HepG2 (cell line): ENCODE measurements around the gene NOP58. TPM values are rescaled to one million over a fixed set of nuclear protein-coding genes. Genes with fewer than 3 reads are reported as not detected.

ENCODE experiments used
- ATRX ChIP-seq: sonication (generic); formaldehyde crosslinking; IDR thresholded peaks from 2 replicates; pipeline ENCODE4 v1.4.0; 2020; ENCODE audit warnings: missing genetic modification reagents, borderline replicate concordance
- CENPX ChIP-seq: sonication (generic); formaldehyde crosslinking; IDR thresholded peaks from 2 replicates; pipeline ENCODE4 v1.9.0; 2021; ENCODE audit warnings: mild to moderate bottlenecking, missing genetic modification reagents, moderate library complexity
- SMAD1 ChIP-seq: sonication (generic); formaldehyde crosslinking; IDR thresholded peaks from 2 replicates; pipeline ENCODE4 v1.4.0; 2020; ENCODE audit warnings: missing genetic modification reagents, low read depth, mild to moderate bottlenecking, borderline replicate concordance
- TARDBP ChIP-seq: sonication (generic); formaldehyde crosslinking; IDR thresholded peaks from 2 replicates; pipeline ENCODE4 v1.8.0; 2022; ENCODE audit warnings: mild to moderate bottlenecking, missing genetic modification reagents
- TBX3 ChIP-seq: fragments of 450-650 bp; IDR thresholded peaks from 2 replicates; pipeline ENCODE4 v1.6.1; 2017; ENCODE audit warnings: antibody characterized with exemption, mild to moderate bottlenecking, inconsistent platforms, borderline replicate concordance
- ZC3H4 ChIP-seq: sonication (generic); formaldehyde crosslinking; IDR thresholded peaks from 2 replicates; pipeline ENCODE4 v1.4.0; 2020; ENCODE audit warnings: missing genetic modification reagents, borderline replicate concordance
- ZEB1 ChIP-seq: IDR thresholded peaks from 2 replicates; pipeline ENCODE4 v1.6.1; 2012; ENCODE audit warnings: mild to moderate bottlenecking, low read depth, inconsistent platforms; ENCODE audit not compliant: insufficient replicate concordance
- ZNF20 ChIP-seq: sonication (generic); formaldehyde crosslinking; IDR thresholded peaks from 2 replicates; pipeline ENCODE4 v1.4.0; 2020; ENCODE audit warnings: mild to moderate bottlenecking, moderate library complexity, missing genetic modification reagents
- ZNF225 ChIP-seq: sonication (generic); formaldehyde crosslinking; IDR thresholded peaks from 2 replicates; pipeline ENCODE4 v1.4.0; 2020; ENCODE audit warnings: mild to moderate bottlenecking, missing genetic modification reagents
- ZNF367 ChIP-seq: sonication (generic); formaldehyde crosslinking; IDR thresholded peaks from 2 replicates; pipeline ENCODE4 v1.4.0; 2020; ENCODE audit warnings: missing genetic modification reagents, borderline replicate concordance
- ZNF629 ChIP-seq: sonication (generic); formaldehyde crosslinking; conservative IDR thresholded peaks from 2 replicates; pipeline ENCODE4 v1.5.0; 2020; ENCODE audit warnings: missing genetic modification reagents
- ZSCAN29 ChIP-seq: sonication (generic); formaldehyde crosslinking; conservative IDR thresholded peaks from 2 replicates; pipeline ENCODE4 v1.4.0; 2020; ENCODE audit warnings: mild to moderate bottlenecking, missing genetic modification reagents
- polyA plus RNA-seq, 8 experiments: library from polyadenylated mRNA; depleted of rRNA in 3 of 8; stranded (reverse) in 7 of 8; unstranded in 1 of 8; fragments of >200 nt; fragmentation: Illumina TruSeq in 4 of 8; extraction: Trizol in 4 of 8; gene quantifications; 2 replicates each; pipeline versions ENCODE4 v1.2.1 to v1.2.3, GENCODE V29; 2011 to 2016; ENCODE audit warnings: low read depth in 4 of 8, missing spikeins in 1 of 8, mixed read lengths in 1 of 8; ENCODE audit not compliant: insufficient read depth in 1 of 8
- total RNA-seq, 5 experiments: library from RNA; depleted of rRNA; stranded (reverse); fragments of >200 nt; fragmentation: Illumina TruSeq; extraction: Trizol; gene quantifications; 2 replicates each; pipeline ENCODE4 v1.2.3, GENCODE V29; 2016; ENCODE audit warnings: low read depth in 1 of 5
- TF ChIP-seq, protein P1 (sequence below): sonication (generic); formaldehyde crosslinking; IDR thresholded peaks from 2 replicates; pipeline ENCODE4 v1.5.1; 2020; ENCODE audit warnings: missing genetic modification reagents, mild to moderate bottlenecking, borderline replicate concordance
- TF ChIP-seq, protein P2 (sequence below): sonication (generic); formaldehyde crosslinking; IDR thresholded peaks from 2 replicates; pipeline ENCODE4 v1.5.0; 2020; ENCODE audit warnings: mild to moderate bottlenecking, missing genetic modification reagents, borderline replicate concordance
- TF ChIP-seq, protein P3 (sequence below), 2 experiments: sonication (generic) in 1 of 2; formaldehyde crosslinking in 1 of 2; IDR thresholded peaks; 2 replicates each; pipeline versions ENCODE4 v1.4.0 to v1.6.1; 2016 to 2020; ENCODE audit warnings: borderline replicate concordance in 1 of 2, low read depth in 1 of 2, mild to moderate bottlenecking in 1 of 2, missing genetic modification reagents in 1 of 2
- TF ChIP-seq, protein P4 (sequence below): sonication (generic); formaldehyde crosslinking; IDR thresholded peaks from 2 replicates; pipeline ENCODE4 v1.5.0; 2020; ENCODE audit warnings: mild to moderate bottlenecking, missing genetic modification reagents, moderate library complexity

Gene NOP58
- total and polyA plus RNA-seq, 2 of the 13 experiments (the other 11 are each of a cell fraction or from before 2014, with no cell fraction given): 74.9 to 203 TPM

DNA sequence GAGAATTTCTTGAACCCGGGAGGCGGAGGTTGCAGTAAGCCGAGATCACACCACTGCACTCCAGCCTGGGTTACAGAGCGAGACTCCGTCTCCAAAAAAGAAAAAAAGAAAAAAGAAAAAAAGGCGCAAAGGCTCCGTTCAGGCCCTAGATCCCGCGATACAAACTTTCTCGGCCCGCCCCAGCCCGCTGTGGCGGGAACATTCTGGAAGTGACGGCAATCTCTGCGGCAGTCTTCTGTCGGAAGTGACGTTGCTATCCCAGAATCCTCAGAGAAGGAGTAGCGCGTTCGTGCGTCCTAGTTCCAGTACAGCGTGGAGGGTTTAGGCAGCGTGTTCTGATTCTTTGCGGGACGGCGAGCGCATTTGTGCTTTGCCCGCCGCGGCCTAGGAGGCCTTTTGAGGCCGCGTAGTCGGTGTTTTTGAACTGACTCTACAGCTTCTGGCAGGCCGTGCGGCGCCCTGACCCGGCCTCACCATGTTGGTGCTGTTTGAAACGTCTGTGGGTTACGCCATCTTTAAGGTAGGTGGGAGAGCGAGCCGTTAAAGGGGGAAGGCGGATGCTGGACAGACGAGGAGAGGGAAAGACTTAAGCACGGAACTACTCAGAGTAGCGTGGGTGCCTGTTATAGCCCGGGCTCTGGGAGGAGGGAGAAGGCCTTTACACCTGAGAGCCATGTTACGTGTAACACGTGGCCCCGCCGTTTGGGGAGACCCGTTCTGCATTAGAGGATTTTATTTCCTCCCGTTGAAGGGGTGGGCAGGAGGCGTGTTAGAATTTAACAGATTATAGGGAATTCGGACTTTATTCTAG, at the start of gene NOP58 (continued):
- peak; percentile 31 for TF ChIP-seq ZEB1
- TF ChIP-seq, protein P1, sequence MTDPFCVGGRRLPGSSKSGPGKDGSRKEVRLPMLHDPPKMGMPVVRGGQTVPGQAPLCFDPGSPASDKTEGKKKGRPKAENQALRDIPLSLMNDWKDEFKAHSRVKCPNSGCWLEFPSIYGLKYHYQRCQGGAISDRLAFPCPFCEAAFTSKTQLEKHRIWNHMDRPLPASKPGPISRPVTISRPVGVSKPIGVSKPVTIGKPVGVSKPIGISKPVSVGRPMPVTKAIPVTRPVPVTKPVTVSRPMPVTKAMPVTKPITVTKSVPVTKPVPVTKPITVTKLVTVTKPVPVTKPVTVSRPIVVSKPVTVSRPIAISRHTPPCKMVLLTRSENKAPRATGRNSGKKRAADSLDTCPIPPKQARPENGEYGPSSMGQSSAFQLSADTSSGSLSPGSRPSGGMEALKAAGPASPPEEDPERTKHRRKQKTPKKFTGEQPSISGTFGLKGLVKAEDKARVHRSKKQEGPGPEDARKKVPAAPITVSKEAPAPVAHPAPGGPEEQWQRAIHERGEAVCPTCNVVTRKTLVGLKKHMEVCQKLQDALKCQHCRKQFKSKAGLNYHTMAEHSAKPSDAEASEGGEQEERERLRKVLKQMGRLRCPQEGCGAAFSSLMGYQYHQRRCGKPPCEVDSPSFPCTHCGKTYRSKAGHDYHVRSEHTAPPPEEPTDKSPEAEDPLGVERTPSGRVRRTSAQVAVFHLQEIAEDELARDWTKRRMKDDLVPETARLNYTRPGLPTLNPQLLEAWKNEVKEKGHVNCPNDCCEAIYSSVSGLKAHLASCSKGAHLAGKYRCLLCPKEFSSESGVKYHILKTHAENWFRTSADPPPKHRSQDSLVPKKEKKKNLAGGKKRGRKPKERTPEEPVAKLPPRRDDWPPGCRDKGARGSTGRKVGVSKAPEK (CRISPR knock-in tag): peak; percentile 77
- TF ChIP-seq CENPX (CRISPR knock-in tag): no peak
- TF ChIP-seq, protein P2, sequence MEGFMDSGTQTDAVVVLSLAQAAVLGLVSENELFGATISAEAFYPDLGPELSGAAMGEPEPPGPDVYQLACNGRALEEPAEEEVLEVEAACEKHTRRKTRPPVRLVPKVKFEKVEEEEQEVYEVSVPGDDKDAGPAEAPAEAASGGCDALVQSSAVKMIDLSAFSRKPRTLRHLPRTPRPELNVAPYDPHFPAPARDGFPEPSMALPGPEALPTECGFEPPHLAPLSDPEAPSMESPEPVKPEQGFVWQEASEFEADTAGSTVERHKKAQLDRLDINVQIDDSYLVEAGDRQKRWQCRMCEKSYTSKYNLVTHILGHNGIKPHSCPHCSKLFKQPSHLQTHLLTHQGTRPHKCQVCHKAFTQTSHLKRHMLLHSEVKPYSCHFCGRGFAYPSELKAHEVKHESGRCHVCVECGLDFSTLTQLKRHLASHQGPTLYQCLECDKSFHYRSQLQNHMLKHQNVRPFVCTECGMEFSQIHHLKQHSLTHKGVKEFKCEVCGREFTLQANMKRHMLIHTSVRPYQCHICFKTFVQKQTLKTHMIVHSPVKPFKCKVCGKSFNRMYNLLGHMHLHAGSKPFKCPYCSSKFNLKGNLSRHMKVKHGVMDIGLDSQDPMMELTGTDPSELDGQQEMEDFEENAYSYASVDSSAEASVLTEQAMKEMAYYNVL (CRISPR knock-in tag): peak; percentile 61; the same call in 1 of the 2 replicates
- TF ChIP-seq ATRX (CRISPR knock-in tag): peak; percentile 20; the same call in 1 of the 2 replicates
- 0 out of 2 replicates have a peak, but pooled peaks have one; percentile 9 for TF ChIP-seq TBX3
- peak; percentile 97 for TF ChIP-seq TARDBP (CRISPR knock-in tag)
- TF ChIP-seq ZNF20 (CRISPR knock-in tag): peak; percentile 80; the same call in 1 of the 2 replicates
- peak; percentile 72; the same call in 1 of the 2 replicates for TF ChIP-seq ZC3H4 (CRISPR knock-in tag)
- peak; percentile 50; the same call in 1 of the 2 replicates for TF ChIP-seq SMAD1 (CRISPR knock-in tag)
- TF ChIP-seq, protein P3, sequence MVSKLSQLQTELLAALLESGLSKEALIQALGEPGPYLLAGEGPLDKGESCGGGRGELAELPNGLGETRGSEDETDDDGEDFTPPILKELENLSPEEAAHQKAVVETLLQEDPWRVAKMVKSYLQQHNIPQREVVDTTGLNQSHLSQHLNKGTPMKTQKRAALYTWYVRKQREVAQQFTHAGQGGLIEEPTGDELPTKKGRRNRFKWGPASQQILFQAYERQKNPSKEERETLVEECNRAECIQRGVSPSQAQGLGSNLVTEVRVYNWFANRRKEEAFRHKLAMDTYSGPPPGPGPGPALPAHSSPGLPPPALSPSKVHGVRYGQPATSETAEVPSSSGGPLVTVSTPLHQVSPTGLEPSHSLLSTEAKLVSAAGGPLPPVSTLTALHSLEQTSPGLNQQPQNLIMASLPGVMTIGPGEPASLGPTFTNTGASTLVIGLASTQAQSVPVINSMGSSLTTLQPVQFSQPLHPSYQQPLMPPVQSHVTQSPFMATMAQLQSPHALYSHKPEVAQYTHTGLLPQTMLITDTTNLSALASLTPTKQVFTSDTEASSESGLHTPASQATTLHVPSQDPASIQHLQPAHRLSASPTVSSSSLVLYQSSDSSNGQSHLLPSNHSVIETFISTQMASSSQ (IDR thresholded peaks at IDR 0.05; ENCODE audit: low read depth): no peak
- TF ChIP-seq, protein P3 (CRISPR knock-in tag; IDR thresholded peaks at IDR 0.05; ENCODE audit: borderline replicate concordance): peak; percentile 28; the same call in 1 of the 2 replicates
- no peak; the same call in 1 of the 2 replicates for TF ChIP-seq ZNF367 (CRISPR knock-in tag)
- TF ChIP-seq, protein P4, sequence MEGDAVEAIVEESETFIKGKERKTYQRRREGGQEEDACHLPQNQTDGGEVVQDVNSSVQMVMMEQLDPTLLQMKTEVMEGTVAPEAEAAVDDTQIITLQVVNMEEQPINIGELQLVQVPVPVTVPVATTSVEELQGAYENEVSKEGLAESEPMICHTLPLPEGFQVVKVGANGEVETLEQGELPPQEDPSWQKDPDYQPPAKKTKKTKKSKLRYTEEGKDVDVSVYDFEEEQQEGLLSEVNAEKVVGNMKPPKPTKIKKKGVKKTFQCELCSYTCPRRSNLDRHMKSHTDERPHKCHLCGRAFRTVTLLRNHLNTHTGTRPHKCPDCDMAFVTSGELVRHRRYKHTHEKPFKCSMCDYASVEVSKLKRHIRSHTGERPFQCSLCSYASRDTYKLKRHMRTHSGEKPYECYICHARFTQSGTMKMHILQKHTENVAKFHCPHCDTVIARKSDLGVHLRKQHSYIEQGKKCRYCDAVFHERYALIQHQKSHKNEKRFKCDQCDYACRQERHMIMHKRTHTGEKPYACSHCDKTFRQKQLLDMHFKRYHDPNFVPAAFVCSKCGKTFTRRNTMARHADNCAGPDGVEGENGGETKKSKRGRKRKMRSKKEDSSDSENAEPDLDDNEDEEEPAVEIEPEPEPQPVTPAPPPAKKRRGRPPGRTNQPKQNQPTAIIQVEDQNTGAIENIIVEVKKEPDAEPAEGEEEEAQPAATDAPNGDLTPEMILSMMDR: 0 out of 2 replicates have a peak, but pooled peaks have one; percentile 5
- peak; percentile 97 for TF ChIP-seq ZNF225 (CRISPR knock-in tag)
- TF ChIP-seq ZSCAN29 (CRISPR knock-in tag): peak; percentile 59
- no peak for TF ChIP-seq ZNF629
